D721Med (cell line): ENCODE results near the gene RCCD1.

ENCODE experiments used
- DNase-seq: peaks from one replicate; pipeline ENCODE4 v3.0.0; 2011; ENCODE audit warnings: low spot score; ENCODE audit not compliant: insufficient read length
- FAIRE-seq: peaks from 2 replicates; lab custom pipeline; 2011; peaks lifted over from hg19 to GRCh38; lab: Jason Lieb, UNC
- CTCF ChIP-seq: IDR thresholded peaks from 2 replicates; pipeline ENCODE4 v1.5.1; 2012; ENCODE audit warnings: mild to moderate bottlenecking, control low read depth; ENCODE audit not compliant: insufficient read depth; ENCODE audit errors: missing control alignments

RCCD1 gene

GRCh38 chr15:90909976-90910375 lies 44.7 kb upstream of the RCCD1 start:
- no peak for FAIRE-seq
- TF ChIP-seq CTCF: no peak
- no peak for DNase-seq

- TF ChIP-seq CTCF: no peak
- FAIRE-seq (no peak), DNase-seq (no peak)
These were observed 44.0 kb upstream of the RCCD1 start for GRCh38 chr15:90910441-90911301.

GRCh38 chr15:90911302-90911623 lies 43.4 kb upstream of the RCCD1 start:
- DNase-seq (no peak), FAIRE-seq (no peak)
- TF ChIP-seq CTCF: no peak

- no peak for TF ChIP-seq CTCF
- no peak for FAIRE-seq
- DNase-seq: no peak
These were observed 42.5 kb upstream of the RCCD1 start for GRCh38 chr15:90911906-90912769.

- DNase-seq (no peak), FAIRE-seq (no peak)
- TF ChIP-seq CTCF: no peak
These were observed 42.0 kb upstream of the RCCD1 start for GRCh38 chr15:90912770-90913075.

GRCh38 chr15:90913398-90913944 lies 41.2 kb upstream of the RCCD1 start:
- FAIRE-seq (no peak), DNase-seq (no peak)
- TF ChIP-seq CTCF: no peak
